ENCODE results near the gene DCBLD2.
"Not testable (repeated sequence)": the region's sequence is repeated elsewhere in the genome, so short reads cannot be mapped to it uniquely, and the experiment has no call there.

DCBLD2 gene

DNA sequence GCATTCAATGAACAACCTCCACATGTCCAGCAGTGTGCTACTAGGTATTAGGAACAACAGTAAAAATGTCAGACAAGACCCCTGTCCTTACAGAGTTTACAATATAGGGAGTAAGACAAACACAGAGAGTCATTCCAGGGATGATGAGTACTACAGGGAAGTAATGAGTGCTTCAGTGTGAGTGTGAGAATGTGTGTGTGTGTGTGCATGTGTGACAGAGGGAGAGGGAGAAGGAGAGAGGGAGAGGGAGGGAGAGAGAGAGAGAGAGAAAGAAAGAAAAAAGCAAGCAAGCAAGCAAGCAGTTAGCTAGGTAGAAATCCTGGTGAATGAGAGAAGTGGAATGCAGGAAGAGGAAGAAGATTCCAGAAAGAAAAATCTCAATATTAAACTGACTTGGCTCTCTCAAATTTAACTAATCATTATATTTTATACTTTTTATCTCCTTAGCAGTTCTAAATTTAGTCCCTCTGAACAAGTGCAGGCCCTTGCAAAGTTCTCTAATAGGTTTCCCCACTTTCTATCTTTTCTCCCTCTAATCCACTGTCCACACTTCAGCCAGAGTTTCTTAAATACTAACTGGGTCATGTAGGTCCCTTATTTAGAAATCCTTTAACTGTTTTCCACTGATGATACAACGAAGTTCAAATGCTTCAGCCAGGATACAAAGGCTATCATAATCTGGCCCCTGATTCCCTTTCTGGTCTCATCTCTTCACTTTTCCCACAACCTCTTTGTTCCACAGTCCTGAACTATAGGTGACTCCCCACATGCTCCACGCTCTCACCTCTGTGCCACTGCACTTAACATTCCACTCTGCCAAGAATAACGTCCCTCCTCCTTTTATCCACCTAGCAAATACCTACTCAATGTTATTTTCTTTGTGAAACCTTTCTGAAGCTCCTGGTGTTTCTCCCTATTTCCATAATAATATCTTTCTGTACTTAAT lies 10.3 kb downstream of the DCBLD2 start:
- no peak for DNase-seq

DNA sequence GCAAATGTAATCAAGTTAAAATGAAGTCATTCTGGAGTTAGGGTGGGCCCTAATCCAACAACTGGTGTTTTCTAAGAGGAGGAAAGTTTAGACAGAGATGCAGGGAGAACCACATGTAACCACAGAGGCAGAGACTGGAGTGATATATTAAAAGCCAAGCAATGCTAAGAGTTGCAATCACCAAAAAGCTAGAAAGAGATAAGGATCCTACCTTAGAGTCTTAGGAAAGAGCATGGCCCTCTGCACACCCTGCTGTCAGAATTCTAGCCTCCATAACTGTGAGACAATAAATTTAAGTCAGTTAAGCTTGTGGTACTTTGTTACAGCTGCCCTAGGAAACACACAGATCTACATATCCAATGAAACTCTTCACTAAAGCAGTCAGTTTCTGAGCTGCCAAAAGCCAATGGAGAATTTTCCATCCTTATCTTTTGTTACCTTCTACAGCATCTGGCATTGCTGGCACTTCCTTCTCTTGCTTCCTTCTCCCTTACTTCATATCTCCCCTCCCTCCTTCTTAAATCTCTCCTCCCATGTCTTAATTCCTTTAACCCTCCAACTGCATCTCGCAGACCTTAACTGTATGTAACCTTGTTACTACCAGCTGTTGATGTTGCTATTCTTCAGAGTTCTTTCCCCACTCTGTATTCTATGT lies 11.2 kb downstream of the DCBLD2 start:
- no peak for DNase-seq

DNA sequence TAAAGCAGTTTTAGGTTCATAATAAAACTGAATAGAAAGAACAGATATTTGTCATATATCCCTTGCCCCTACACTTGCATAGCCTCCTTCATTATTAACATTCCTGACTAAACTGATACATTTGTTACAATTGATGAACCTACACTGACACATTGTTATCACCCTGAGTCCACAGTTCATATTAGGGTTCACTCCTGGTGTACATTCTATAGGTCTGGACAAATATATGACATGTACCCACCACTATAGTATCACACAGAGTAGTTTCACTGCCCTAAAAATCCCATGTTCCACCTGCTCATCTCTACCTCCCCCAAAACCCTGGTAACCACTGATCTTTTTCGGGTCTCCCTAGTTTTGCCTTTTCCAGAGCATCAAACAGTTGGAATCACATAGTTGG lies 13.8 kb downstream of the DCBLD2 start:
- no peak for DNase-seq

DNA sequence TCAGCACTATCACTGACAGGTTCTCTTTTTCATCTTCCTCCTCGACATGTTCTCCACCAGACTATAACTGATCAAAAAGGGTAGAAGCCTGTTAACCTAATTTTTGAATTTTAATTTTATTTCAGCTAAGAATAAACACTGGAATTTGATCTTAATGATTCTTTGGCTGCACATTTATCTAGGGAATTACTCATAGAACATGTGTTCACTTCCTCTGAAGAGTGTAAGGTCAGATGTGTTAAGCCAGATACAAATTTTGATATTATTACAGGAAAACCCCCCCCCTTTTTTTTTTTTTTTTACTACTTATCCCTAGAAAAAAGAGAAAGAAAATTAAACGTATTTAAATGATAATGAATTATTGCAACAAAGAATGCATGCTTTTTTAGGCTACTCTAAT lies 15.0 kb downstream of the DCBLD2 start:
- DNase-seq, result no peak

DNA sequence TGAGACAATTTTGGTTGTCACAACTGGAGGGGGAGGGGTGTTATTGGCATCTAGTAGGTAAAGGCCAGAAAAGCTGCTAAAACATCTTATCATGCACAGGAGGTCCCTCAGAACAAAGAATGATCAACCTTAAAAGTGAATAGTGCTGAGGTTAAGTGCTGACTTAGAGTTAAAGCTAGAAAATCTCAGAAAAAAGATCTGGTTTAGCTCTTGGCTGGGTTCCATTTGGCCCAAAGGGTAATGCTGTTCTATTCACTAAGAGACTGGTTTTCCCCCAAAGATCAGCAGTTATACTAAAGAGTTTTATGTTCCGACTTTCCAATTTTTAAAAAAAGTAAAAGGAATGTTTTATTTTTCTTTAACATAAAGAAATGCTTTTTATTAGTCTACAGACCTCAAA lies 15.6 kb downstream of the DCBLD2 start:
- no peak for DNase-seq

DNA sequence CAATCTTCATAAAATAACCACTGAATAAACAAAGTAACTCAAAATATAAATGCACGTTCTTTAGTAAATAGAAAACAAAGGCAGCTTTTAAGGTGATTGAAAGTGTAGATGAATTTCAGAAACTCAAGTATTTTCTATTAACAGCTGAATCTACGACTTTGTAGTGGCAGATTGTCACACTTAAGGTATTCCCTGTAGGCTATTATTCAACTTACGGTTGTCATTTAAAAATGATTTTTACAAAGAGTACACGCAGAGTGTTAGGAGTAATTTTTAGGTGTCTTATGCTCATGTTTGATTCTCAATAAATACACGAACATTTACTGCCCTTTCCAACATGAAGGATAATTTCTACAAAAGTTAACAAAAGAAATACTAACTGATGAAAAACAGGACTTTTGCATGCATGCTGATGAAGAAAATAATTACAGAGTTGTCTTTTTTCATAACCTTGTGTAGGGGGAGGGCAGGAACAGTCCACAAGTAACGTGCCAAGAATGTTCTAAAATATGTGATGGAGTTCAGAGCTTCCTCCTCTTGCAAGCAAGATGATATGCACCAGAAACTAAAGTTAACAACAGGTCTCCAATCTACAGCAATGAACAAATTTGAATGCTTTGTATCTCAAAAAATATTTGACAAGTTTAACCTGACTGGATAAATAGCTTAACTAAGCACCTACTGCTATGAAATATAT lies 16.7 kb downstream of the DCBLD2 start:
- DNase-seq, result no peak

DNA sequence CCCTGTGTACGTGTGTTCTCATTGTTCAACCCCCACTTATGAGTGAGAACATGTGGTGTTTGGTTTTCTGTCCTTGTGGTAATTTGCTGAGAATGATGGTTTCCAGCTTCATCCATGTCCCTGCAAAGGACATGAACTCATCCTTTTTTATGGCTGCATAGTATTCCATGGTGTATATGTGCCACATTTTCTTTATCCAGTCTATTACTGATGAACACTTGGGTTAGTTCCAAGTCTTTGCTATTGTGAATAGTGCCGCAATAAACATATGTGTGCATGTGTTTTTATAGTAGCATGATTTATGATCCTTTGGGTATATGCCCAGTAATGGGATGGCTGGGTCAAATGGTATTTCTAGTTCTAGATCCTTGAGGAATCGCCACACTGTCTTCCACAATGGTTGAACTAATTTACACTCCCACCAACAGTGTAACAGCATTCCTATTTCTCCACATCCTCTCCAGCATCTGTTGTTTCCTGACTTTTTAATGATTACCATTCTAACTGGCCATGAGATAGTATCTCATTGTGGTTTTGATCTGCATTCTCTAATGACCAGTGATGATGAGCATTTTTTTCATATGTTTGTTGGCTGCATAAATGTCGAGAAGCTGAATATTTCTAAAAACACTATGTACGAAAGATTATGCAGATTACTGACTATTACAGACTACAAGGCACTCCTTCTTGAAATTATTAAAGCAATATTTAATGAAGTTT lies 18.7 kb downstream of the DCBLD2 start:
- not testable (repeated sequence) for DNase-seq

DNA sequence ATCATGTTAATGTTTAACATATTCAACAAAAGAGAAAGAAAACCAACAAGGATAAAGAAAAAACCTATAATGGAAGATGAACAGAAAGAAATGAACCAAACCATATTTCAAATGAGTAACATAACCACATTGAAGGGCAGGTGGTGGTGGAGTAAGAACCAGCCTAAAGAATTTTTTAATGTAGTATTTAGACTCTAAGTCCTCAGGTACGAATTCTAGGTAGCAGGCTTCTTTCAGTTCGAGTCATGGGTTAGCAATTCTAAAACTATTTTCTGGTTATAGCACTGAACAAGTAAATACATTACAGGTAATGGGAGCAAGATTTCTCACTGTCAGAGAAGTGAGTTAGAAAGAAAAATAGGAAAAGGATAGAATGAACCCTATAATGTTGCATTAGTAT lies 24.4 kb downstream of the DCBLD2 start:
- DNase-seq, result no peak

DNA sequence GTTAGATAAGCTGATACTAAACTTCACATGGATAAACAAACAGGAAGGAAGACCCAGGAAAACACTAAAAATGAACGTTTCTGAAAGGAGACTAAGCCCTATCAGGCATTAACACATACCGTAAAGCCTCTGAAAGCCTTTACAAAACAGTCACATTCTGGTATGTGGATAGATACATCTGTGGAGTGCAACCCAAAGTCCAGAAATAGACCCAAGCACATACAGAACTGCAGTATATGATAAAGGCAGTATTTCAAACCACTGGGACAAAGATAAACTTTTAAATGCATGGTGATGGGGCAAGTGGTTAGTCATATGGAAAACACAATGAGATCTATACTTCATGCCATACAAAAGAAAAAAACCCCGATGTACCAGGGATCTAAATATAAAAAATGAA lies 26.0 kb downstream of the DCBLD2 start:
- no peak for DNase-seq

DNA sequence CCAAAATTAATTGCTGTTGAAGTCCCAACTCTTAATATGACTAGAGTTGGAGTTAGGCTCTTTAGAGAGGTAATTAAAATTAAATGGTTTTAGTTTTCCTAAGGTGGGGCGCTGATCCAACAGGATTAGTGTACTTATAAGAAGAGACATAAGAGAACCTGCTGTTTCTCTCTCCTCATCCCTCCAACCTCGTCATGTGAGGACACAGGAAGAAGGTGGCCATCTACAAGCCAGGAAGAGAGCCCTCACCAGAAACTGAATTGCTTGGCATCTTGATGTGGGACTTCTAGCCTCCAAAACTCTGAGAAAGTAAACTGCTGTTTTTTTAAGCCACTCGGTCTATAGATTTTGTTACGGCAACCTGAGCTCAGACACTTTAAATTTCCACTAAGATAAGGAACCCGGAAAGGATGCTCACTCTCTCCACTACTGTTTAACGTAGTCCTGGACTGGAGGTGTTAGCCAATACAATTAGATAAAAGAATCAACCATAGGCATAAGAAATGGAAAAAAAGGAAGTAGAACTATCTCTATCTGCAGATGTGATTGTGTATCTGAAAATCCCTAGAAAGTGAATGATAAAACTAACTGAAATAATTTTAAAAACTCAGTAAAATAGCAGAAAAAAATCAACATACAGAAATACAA lies 26.8 kb downstream of the DCBLD2 start:
- DNase-seq, result no peak

DNA sequence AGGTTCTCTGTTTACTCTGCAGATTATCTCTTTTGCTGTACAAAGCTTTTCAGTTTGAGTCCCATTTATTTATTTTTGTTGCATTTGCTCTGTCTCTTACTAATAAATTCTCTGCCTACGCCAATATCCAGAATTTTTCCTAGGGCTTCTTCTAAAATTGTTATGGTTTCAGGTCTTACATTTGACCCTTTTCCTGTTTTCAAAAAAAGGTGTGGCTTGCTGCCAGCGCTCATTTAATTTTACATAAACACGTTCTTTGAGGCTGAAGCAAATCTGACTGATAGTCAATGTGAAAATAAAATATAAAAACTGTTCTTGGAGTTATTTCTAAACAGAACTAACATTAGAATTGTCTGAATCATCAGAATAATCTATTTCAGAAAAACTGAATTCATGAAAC lies 32.1 kb downstream of the DCBLD2 start:
- DNase-seq, result no peak

DNA sequence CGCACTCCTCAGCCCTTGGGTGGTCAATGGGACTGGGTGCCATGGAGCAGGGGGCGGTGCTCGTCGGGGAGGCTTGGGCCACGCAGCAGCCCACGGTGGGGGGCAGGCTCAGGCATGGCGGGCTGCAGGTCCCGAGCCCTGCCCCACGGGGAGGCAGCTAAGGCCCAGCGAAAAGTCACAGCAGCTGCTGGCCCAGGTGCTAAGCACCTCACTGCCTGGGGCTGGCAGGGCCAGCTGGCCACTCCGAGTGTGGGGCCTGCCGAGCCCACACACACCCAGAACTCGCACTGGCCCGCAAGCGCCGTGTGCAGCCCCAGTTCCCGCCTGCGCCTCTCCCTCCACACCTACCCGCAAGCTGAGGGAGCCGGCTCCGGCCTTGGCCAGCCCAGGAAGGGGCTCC lies 43.5 kb downstream of the DCBLD2 start:
- DNase-seq, result not testable (repeated sequence)

DNA sequence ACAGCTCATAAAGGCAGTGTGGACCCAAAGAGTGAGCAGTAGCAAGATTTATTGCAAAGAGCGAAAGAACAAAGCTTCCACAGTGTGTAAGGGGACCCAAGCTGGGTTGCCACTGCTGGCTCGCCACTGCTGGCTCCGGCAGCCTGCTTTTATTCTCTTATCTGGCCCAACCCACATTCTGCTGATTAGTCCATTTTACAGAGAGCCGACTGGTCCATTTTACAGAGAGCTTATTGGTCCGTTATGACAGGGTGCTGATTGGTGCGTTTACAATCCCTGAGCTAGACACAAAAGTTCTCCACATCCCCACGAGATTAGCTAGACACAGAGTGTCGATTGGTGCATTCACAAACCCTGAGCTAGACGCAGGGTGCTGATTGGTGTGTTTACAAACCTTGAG lies 44.2 kb downstream of the DCBLD2 start:
- not testable (repeated sequence) for DNase-seq

DNA sequence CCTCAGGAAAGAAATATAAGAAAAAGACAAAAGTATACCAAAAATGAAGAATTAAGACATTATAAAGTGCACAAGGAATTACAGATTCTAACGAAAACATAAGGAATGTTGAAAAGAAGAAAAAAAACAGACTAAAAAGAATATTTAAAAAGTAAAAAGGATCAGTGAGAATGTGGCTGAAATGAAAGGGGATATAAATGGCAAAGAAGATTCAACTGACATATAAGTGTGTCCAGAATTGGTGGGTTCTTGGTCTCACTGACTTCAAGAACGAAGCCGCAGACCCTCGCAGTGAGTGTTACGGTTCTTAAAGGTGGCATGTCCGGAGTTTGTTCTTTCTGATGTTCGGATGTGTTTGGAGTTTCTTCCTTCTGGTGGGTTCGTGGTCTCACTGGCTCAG lies 44.8 kb downstream of the DCBLD2 start:
- no peak for DNase-seq

DNA sequence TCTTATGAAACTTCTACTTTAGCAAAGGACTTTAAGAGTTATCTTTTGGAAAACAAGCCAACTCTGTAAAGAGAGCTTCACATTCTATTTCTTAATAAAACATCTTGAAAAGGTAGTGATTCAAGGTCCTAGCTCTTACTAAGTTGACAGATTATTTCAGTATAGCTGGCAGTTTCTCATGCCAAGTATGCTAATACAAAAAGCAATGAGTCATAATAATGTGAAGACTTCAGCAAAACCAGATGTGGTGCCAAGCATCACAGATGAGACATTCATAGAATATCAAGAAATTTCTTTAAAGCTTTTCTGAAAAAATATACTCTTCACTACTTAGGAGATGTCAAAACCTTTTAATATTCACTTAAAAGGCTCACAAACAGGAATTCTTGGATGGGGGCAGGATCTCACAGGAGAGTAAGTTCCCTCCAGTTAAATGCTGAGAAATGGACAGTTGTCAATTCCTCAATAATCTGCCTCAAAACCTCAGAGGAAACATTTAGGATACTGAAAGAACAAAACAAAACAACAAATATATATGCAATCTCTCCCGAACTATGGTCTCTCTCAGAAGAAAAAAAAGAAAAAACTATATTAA lies 45.6 kb downstream of the DCBLD2 start:
- DNase-seq, result no peak

DNA sequence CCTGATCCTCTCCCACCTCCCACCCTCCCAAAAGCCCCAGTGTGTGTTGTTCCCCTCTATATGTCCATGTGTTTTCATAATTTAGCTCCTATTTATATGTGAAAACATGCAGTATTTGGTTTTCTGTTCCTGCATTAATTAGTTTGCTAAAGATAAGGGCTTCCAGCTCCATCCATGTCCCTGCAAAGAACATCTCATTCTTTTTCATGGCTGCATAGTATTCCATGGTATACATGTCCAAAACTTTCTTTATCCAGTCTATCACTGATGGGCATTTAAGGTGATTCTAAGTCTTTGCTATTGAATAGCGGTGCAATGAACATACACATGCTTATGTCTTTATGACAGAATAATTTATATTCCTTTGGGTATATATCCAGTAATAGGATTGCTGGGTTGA lies 53.4 kb downstream of the DCBLD2 start:
- no peak for DNase-seq

DNA sequence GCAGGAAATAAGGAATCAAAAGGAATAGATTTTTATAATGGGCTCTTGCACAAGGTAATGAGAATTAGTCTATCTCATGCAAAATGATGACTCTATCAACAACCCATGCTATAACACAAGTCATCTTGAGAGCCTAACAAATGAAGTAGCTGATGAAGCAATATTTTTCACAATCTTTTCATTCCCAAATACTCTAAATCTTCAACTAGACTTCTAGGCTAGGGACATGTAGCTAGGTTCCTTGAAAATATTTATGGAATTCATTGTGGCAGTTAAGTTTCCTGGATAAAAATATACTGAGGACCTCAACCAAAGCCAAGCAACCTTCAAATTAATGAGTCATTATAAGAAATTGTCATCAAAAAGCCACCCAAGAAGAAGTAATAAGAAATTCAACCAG lies 55.4 kb downstream of the DCBLD2 start:
- DNase-seq, result no peak

DNA sequence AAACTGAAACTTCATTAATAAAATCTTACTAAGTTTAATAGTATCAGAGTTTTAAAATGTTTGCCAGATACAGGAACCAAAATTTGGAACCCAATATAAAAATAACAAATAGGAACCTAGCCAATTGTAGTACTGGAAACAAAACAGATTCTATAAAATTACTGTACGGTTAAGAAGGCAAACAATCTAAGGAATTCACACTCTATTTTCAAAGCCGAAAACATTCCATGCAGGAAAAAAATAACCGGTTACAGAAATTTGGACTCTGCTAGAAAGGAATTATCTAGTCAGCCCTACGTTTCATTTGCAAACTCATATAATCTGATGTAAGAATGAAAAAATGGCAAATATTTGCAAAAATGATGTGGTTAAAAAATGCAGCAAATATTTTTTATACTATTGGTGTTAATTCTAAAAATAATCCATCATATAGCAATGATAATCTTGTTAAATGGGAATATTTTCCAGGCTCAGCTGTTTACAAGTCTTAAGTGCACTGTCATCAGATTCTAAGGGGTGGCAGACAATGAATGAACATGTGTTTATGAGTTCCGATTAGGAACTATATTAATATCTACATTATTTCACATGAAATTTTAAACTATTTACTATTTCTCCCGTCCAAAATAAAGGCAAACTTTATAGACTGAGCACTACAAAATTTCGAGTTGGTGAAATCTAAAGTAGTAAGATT lies 58.1 kb downstream of the DCBLD2 start:
- DNase-seq, result no peak

DNA sequence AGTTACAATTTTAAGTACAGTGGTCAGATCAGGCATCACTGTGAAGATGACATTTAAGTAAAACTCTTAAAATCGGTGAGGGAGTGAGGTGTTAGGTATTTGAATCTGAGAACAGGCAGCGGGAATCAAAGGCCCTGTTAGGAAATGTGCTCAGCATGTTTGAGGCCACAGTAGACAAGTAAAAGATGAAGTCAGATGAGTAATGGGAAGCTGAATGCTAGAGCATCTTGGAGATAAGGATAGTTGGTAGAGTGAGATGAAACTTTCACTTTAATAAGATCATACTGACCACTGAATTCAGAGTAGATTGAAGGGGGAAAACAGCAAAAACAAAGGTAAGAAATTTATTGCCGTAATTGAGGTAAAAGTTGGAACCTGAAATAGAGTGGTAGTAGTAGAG lies 61.6 kb downstream of the DCBLD2 start:
- DNase-seq, result no peak

DNA sequence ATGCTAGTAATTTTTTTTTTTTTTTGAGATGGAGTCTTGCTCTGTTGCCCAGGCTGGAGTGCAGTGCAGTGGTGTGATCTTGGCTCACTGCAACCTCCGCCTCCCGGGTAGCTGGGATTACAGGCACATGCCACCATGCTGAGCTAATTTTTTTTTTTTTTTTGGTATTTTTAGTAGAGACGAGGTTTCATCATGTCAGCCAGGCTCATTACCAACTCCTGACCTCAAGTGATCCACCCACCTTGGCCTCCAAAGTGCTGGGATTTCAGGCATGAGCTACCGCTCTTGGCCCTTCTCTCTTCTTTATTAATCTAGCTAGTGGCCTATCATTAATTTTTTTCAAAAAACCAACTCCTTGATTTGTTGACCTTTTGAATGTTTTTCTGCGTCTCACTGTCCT lies 70.4 kb downstream of the DCBLD2 start:
- DNase-seq, result not testable (repeated sequence)

DNA sequence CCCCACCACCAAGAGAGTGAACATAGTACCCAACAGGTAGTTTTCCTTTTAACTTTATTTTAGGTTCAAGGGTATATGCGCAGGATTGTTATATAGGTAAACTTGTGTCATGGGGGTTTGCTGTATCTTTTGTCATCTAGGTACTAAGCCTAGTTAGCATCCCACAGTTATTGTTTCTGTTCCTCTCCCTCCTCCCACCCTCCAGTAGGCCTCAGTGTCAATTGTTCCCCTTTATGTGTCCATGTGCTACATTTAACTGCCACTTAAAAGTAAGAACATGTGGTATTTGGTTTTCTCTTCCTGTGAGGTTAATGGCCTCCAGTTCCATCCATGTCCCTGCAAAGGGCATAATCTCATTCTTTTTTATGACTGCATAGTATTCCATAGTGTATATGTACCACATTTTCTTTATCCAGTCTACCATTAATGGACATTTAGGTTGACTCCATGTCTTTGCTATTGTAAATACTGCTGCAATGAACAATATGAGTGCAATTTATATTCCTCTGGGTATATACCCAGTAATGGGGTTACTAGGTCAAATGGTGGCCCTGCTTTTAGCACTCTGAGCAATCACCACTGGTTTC lies 72.2 kb downstream of the DCBLD2 start:
- DNase-seq, result no peak

Data from activated CD4-positive, alpha-beta T cell treated with anti-CD3 and anti-CD28 coated beads, Interleukin-2, amount 50 U/mL, for 1 hour (primary cell).